PC-9 (cell line): ENCODE data around the gene HTRA3. TPM values are rescaled to one million over a fixed set of nuclear protein-coding genes. Genes with fewer than 3 reads are reported as not detected.

Experiments
- BruUV-seq: library from RNA; stranded (reverse); fragments of 400-500 nt; replicated peaks from 2 replicates; lab custom pipeline; 2021; lab: Mats Ljungman, UMichigan
- CTCF ChIA-PET: fragments of 300-600 bp; sonication (Branson Sonifier 250); formaldehyde crosslinking; loops from one replicate; lab custom pipeline; 2022; ENCODE audit warnings: antibody characterized with exemption; lab: Charles Lee
- POLR2A ChIA-PET: fragments of 300-600 bp; sonication (Branson Sonifier 250); formaldehyde crosslinking; loops from one replicate; lab custom pipeline; 2022; ENCODE audit warnings: antibody characterized with exemption; ENCODE audit not compliant: unreplicated experiment; lab: Charles Lee
- DNase-seq, 2 experiments: peaks; one replicate each; pipeline versions ENCODE4 v3.0.0 to v3.0.0-alpha.2; 2015 to 2022; ENCODE audit warnings: mixed read lengths in 1 of 2
- H2AFZ ChIP-seq: fragments of 200-600 bp; sonication (generic); 2 replicates; pipeline ENCODE4 v1.8.1; 2017; ENCODE audit warnings: antibody characterized with exemption
- H3F3A ChIP-seq: fragments of 200-600 bp; sonication (generic); 2 replicates; pipeline ENCODE4 v1.8.1; 2017; ENCODE audit warnings: antibody characterized with exemption, mild to moderate bottlenecking, low read depth; ENCODE audit not compliant: insufficient read depth
- H3K27ac ChIP-seq: fragments of 200-600 bp; sonication (generic); 2 replicates; pipeline ENCODE4 v1.6.1; 2016; ENCODE audit warnings: mixed run types
- H3K27me3 ChIP-seq: fragments of 200-600 bp; sonication (generic); 2 replicates; pipeline ENCODE4 v1.6.1; 2016; ENCODE audit warnings: low read depth, mixed run types; ENCODE audit not compliant: insufficient read depth
- H3K36me3 ChIP-seq: fragments of 200-600 bp; sonication (generic); 2 replicates; pipeline ENCODE4 v1.6.1; 2016; ENCODE audit warnings: low read depth, mixed run types
- H3K4me1 ChIP-seq: fragments of 200-600 bp; sonication (generic); replicated peaks from 2 replicates; pipeline ENCODE4 v1.6.1; 2016; ENCODE audit warnings: mixed run types; ENCODE audit not compliant: insufficient read depth
- H3K4me2 ChIP-seq: fragments of 200-600 bp; sonication (generic); 2 replicates; pipeline ENCODE4 v1.6.1; 2017; ENCODE audit warnings: mixed run types
- H3K4me3 ChIP-seq: fragments of 200-600 bp; sonication (generic); 2 replicates; pipeline ENCODE4 v1.6.1; 2016; ENCODE audit warnings: mixed run types
- H3K79me2 ChIP-seq: fragments of 200-600 bp; sonication (generic); 2 replicates; pipeline ENCODE4 v1.6.1; 2017; ENCODE audit warnings: low read depth, mixed run types
- H3K9me2 ChIP-seq: fragments of 200-600 bp; sonication (generic); 2 replicates; pipeline ENCODE4 v1.8.1; 2017; ENCODE audit warnings: mild to moderate bottlenecking; ENCODE audit not compliant: insufficient read depth
- H3K9me3 ChIP-seq: fragments of 200-600 bp; sonication (generic); 2 replicates; pipeline ENCODE4 v1.8.1; 2016; ENCODE audit warnings: low read depth; ENCODE audit not compliant: insufficient read depth
- H4K20me1 ChIP-seq: fragments of 200-600 bp; sonication (generic); 2 replicates; pipeline ENCODE4 v1.8.1; 2017; ENCODE audit not compliant: insufficient read depth
- CTCF ChIP-seq: fragments of 200-600 bp; sonication (generic); conservative IDR thresholded peaks from 2 replicates; pipeline ENCODE4 v1.6.1; 2017; ENCODE audit warnings: mixed run types, antibody characterized with exemption, mild to moderate bottlenecking, moderate library complexity
- EZH2 ChIP-seq: fragments of 200-600 bp; sonication (generic); IDR thresholded peaks from 2 replicates; pipeline ENCODE4 v1.8.0; 2017; ENCODE audit warnings: antibody characterized with exemption, low read depth
- intact Hi-C: fragments of 100-400 bp; cut with micrococcal nuclease; formaldehyde crosslinking; loops from one replicate; pipeline ENCODE4 v1.10.0; 2022; ENCODE audit not compliant: unreplicated experiment
- total RNA-seq: library from RNA; stranded (reverse); gene quantifications from 2 replicates; pipeline ENCODE4 v1.2.3, GENCODE V29; 2021

HTRA3 gene
- total RNA-seq, 1 experiment from 2014 or later, result 14.1 TPM

GRCh38 chr4:8274066-8274652 is 4.6 kb downstream of the HTRA3 start:
- Histone ChIP-seq H2AFZ (no peak overlapping the region), H3K9me2 (no peaks in the 10 kb centered on the region), H3F3A (no peaks in the 10 kb centered on the region), H3K9me3 (no peaks in the 10 kb centered on the region), H3K4me2 (no peak overlapping the region), H3K4me1 (no peaks in the 10 kb centered on the region), H3K27ac (no peak overlapping the region), H3K79me2 (no peaks in the 10 kb centered on the region), H3K4me3 (no peak overlapping the region), H3K36me3 (no peaks in the 10 kb centered on the region), H3K27me3 (peaks cover 16% of the 10 kb centered on the region), H4K20me1 (no peaks in the 10 kb centered on the region)
- ChIA-PET POLR2A (no interaction called here), CTCF (no interaction called here)
- intact Hi-C loops, result no loop called here
- BruUV-seq, result no TSS peak
- TF ChIP-seq CTCF, result no peak
- TF ChIP-seq EZH2, result no peak
- no peak for DNase-seq

- H3K4me1 ChIP-seq, result no peaks in the 10 kb centered on the region
- no peak for TF ChIP-seq CTCF
- TF ChIP-seq EZH2, result no peak
- CTCF ChIA-PET, result no interaction called here
These were observed 5.4 kb downstream of the HTRA3 start for GRCh38 chr4:8274765-8275547.

GRCh38 chr4:8275548-8275910 is 6.0 kb downstream of the HTRA3 start:
- Histone ChIP-seq H3F3A (no peaks in the 10 kb centered on the region), H3K9me3 (no peaks in the 10 kb centered on the region), H3K4me2 (no peak overlapping the region), H3K9me2 (no peaks in the 10 kb centered on the region), H4K20me1 (no peaks in the 10 kb centered on the region), H3K4me1 (no peaks in the 10 kb centered on the region), H2AFZ (no peak overlapping the region), H3K27ac (no peak overlapping the region), H3K4me3 (no peak overlapping the region), H3K36me3 (no peaks in the 10 kb centered on the region), H3K27me3 (peaks cover 7% of the 10 kb centered on the region), H3K79me2 (no peaks in the 10 kb centered on the region)
- TF ChIP-seq EZH2, result no peak
- no peak for TF ChIP-seq CTCF
- intact Hi-C loops, result no loop called here
- BruUV-seq, result no TSS peak
- CTCF ChIA-PET, result no interaction called here
- POLR2A ChIA-PET, result interaction anchor here (0.7 kb wide), 1 partner anchor 327 kb away, joined by 4 read pairs; no protein-coding TSS in a partner anchor
- DNase-seq, result no peak

More at GRCh38 chr4:8274765-8275547, 5.4 kb downstream of the HTRA3 start:
- BruUV-seq, result no TSS peak
- Histone ChIP-seq H3K9me3 (no peaks in the 10 kb centered on the region), H3F3A (no peaks in the 10 kb centered on the region), H3K36me3 (no peaks in the 10 kb centered on the region), H3K4me2 (no peak overlapping the region), H3K27ac (no peak overlapping the region), H4K20me1 (no peaks in the 10 kb centered on the region), H3K9me2 (no peaks in the 10 kb centered on the region), H2AFZ (no peak overlapping the region), H3K4me3 (no peak overlapping the region), H3K79me2 (no peaks in the 10 kb centered on the region), H3K27me3 (peaks cover 12% of the 10 kb centered on the region)
- DNase-seq, result no peak
- intact Hi-C loops, result no loop called here
- POLR2A ChIA-PET, result no interaction called here
